Lower leg skin (tissue), 3 donors: ENCODE results near the gene CFL1.

Experiments used
- POLR2A ChIP-seq, 2 donors: fragments of 450-650 bp; IDR thresholded peaks; one replicate each; pipeline ENCODE4 v1.6.1; 2016 to 2017; ENCODE audit warnings: antibody characterized with exemption in 2 of 2, mild to moderate bottlenecking in 1 of 2, moderate library complexity in 1 of 2
- TF ChIP-seq, protein P1 (sequence below), 3 donors: fragments of 450-650 bp; IDR thresholded peaks; one replicate each; pipeline ENCODE4 v1.5.1; 2016; ENCODE audit warnings: antibody characterized with exemption in 3 of 3, mild to moderate bottlenecking in 3 of 3, moderate library complexity in 2 of 3

DNA sequence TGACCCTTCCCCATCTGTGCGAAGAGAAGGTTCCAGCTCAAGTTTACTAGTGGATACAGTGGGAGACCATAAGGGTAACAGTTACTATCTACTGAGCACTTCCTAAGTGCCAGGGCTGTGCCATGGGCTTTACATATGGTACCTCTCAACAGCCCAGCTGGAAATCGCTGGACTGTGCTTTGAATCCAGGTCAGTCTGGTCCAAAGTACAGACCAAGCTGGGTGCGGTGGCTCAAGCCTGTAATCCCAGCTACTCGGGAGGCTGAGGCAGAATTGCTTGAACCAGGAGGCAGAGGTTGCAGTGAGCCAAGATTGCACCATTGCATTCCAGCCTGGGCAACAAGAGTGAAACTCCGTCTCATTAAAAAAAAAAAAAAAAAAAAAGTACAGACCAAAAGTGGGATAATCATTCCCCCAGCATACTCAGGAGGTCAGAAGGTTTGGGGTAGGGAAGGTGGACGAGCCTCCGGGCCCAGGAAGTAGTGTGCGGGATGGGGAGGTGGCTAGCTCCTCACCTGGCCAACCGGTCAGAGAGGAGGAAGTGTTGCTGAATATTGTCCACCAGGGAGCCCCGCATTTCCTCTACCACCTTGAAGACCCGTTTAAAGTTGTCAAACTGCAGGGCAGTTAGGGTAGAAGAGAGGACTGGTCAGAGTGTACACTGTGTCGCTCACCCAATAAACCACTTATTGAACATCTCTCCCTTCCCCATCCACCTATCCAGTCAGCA, 28.0 kb upstream of the CFL1 start:
- TF ChIP-seq, protein P1, sequence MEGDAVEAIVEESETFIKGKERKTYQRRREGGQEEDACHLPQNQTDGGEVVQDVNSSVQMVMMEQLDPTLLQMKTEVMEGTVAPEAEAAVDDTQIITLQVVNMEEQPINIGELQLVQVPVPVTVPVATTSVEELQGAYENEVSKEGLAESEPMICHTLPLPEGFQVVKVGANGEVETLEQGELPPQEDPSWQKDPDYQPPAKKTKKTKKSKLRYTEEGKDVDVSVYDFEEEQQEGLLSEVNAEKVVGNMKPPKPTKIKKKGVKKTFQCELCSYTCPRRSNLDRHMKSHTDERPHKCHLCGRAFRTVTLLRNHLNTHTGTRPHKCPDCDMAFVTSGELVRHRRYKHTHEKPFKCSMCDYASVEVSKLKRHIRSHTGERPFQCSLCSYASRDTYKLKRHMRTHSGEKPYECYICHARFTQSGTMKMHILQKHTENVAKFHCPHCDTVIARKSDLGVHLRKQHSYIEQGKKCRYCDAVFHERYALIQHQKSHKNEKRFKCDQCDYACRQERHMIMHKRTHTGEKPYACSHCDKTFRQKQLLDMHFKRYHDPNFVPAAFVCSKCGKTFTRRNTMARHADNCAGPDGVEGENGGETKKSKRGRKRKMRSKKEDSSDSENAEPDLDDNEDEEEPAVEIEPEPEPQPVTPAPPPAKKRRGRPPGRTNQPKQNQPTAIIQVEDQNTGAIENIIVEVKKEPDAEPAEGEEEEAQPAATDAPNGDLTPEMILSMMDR (IDR thresholded peaks at IDR 0.05): no peak
- TF ChIP-seq POLR2A (IDR thresholded peaks at IDR 0.05): no peak
